ENCODE measurements around the gene ATP6V0D1.

- TF ChIP-seq, protein P1, sequence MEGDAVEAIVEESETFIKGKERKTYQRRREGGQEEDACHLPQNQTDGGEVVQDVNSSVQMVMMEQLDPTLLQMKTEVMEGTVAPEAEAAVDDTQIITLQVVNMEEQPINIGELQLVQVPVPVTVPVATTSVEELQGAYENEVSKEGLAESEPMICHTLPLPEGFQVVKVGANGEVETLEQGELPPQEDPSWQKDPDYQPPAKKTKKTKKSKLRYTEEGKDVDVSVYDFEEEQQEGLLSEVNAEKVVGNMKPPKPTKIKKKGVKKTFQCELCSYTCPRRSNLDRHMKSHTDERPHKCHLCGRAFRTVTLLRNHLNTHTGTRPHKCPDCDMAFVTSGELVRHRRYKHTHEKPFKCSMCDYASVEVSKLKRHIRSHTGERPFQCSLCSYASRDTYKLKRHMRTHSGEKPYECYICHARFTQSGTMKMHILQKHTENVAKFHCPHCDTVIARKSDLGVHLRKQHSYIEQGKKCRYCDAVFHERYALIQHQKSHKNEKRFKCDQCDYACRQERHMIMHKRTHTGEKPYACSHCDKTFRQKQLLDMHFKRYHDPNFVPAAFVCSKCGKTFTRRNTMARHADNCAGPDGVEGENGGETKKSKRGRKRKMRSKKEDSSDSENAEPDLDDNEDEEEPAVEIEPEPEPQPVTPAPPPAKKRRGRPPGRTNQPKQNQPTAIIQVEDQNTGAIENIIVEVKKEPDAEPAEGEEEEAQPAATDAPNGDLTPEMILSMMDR (IDR thresholded peaks at IDR 0.05 in 8 of 11, conservative IDR thresholded peaks at IDR 0.05 in 3 of 11): no peak
- TF ChIP-seq POLR2AphosphoS5 (IDR thresholded peaks at IDR 0.05): no peak
These were observed 37.7 kb upstream of the ATP6V0D1 start for GRCh38 chr16:67518676-67519075.
